Vagina (tissue), 2 donors: ENCODE measurements around the gene SPOCK1. TPM values are rescaled to one million over a fixed set of nuclear protein-coding genes. Genes with fewer than 3 reads are reported as not detected.

Experiments used
- DNase-seq, 2 donors: peaks; one replicate each; pipeline ENCODE4 v3.0.0-alpha.2; 2017; ENCODE audit errors: extremely low spot score in 2 of 2
- H3K27ac ChIP-seq: fragments of 200-600 bp; sonication (generic); one replicate; pipeline ENCODE4 v1.5.1; 2019
- H3K27me3 ChIP-seq: fragments of 200-600 bp; sonication (generic); one replicate; pipeline ENCODE4 v1.5.1; 2019
- H3K36me3 ChIP-seq, 2 donors: fragments of 200-600 bp; sonication (generic); one replicate each; pipeline ENCODE4 v1.5.1; 2017 to 2019
- H3K4me1 ChIP-seq: fragments of 200-600 bp; sonication (generic); one replicate; pipeline ENCODE4 v1.5.1; 2019
- H3K4me3 ChIP-seq, 2 donors: fragments of 200-600 bp; sonication (generic); 1 replicate in 1 of 2; 2 replicates in 1 of 2; pipeline ENCODE4 v1.5.1; 2016 to 2019
- H3K9me3 ChIP-seq: fragments of 200-600 bp; sonication (generic); one replicate; pipeline ENCODE4 v1.5.1; 2019
- POLR2A ChIP-seq, 2 donors: fragments of 450-650 bp; IDR thresholded peaks; one replicate each; pipeline ENCODE4 v1.6.1; 2017; ENCODE audit warnings: antibody characterized with exemption in 2 of 2, mild to moderate bottlenecking in 2 of 2, moderate library complexity in 2 of 2
- POLR2AphosphoS5 ChIP-seq, 2 donors: sonication (generic); formaldehyde crosslinking; IDR thresholded peaks; one replicate each; pipeline ENCODE4 v1.9.0; 2017; ENCODE audit warnings: antibody characterized with exemption in 2 of 2, mild to moderate bottlenecking in 2 of 2, low read depth in 1 of 2; ENCODE audit not compliant: insufficient read depth in 1 of 2
- intact Hi-C: fragments of 100-400 bp; cut with DNase I; formaldehyde crosslinking; loops from one replicate; pipeline ENCODE4 v1.15.1; 2023
- total RNA-seq: library from RNA; depleted of rRNA; stranded (reverse); fragments of >200 nt; gene quantifications from one replicate; pipeline ENCODE4 v1.2.3, GENCODE V29; 2016
- TF ChIP-seq, protein P1 (sequence below), 3 experiments: fragments of 450-650 bp in 2 of 3; fragments of 200-600 bp in 1 of 3; sonication (generic) in 1 of 3; IDR thresholded peaks; one replicate each; pipeline ENCODE4 v1.5.1; 2017 to 2019; ENCODE audit warnings: antibody characterized with exemption in 3 of 3, mild to moderate bottlenecking in 2 of 3, moderate library complexity in 2 of 3

Gene SPOCK1
- total RNA-seq, 1 donor from 2014 or later = 70.7 TPM

DNA sequence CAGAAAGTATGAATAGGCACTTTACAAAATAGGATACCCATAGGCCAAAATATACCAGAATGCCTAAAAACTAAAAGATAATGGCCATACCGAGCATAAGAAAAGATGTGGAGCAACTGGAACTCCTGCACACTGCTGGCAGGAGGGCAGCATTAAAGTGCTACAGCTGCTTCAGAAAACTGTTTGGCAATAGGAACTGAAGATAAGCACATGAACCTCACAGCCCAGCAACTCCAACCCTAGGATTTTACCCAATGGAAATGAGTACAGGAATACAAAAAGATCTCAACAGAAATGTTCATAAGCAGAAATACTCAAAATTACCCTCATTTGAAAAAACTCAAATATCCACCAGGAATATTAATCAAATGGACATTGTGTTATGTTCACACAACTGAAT, 209.3 kb downstream of the SPOCK1 start:
- intact Hi-C loops = no loop called here
- no peak overlapping the region for H3K4me3 ChIP-seq
- no peaks in the 10 kb centered on the region for H3K27me3 ChIP-seq
- no peaks in the 10 kb centered on the region for H3K36me3 ChIP-seq
- H3K9me3 ChIP-seq = no peaks in the 10 kb centered on the region
- TF ChIP-seq POLR2A (IDR thresholded peaks at IDR 0.05) (no peak), POLR2AphosphoS5 (IDR thresholded peaks at IDR 0.05; ENCODE audit: insufficient read depth in 1 of 2, low read depth in 1 of 2) (no peak)
- TF ChIP-seq, protein P1, sequence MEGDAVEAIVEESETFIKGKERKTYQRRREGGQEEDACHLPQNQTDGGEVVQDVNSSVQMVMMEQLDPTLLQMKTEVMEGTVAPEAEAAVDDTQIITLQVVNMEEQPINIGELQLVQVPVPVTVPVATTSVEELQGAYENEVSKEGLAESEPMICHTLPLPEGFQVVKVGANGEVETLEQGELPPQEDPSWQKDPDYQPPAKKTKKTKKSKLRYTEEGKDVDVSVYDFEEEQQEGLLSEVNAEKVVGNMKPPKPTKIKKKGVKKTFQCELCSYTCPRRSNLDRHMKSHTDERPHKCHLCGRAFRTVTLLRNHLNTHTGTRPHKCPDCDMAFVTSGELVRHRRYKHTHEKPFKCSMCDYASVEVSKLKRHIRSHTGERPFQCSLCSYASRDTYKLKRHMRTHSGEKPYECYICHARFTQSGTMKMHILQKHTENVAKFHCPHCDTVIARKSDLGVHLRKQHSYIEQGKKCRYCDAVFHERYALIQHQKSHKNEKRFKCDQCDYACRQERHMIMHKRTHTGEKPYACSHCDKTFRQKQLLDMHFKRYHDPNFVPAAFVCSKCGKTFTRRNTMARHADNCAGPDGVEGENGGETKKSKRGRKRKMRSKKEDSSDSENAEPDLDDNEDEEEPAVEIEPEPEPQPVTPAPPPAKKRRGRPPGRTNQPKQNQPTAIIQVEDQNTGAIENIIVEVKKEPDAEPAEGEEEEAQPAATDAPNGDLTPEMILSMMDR (IDR thresholded peaks at IDR 0.05) = no peak
- no peak for DNase-seq
- peaks cover 5% of the 10 kb centered on the region for H3K4me1 ChIP-seq
- H3K27ac ChIP-seq = no peak overlapping the region

DNA sequence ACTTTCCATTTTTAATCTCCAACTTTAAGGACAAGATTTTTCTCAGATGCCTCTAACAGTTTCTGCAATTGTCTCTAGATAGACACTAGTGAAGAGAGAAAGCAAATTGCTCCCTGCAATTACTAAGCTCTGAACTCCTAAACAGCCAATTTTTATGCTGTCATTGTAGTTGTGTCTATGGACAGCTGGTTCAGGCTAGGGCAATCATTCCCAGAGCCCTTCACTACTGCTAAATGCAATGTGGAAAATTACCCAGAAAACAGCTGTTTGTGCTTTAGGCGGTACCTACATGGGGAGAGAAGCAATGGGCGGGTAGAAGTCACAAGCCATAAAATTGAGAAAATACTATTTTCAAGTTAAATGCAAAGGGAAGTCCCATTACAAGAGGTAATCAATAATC, 211.6 kb downstream of the SPOCK1 start:
- H3K4me1 ChIP-seq = peaks cover 5% of the 10 kb centered on the region
- H3K36me3 ChIP-seq = no peaks in the 10 kb centered on the region
- no peak overlapping the region for H3K27ac ChIP-seq
- TF ChIP-seq, protein P1 (IDR thresholded peaks at IDR 0.05) = no peak
- TF ChIP-seq POLR2A (IDR thresholded peaks at IDR 0.05) (no peak), POLR2AphosphoS5 (IDR thresholded peaks at IDR 0.05; ENCODE audit: insufficient read depth in 1 of 2, low read depth in 1 of 2) (no peak)
- no peak for DNase-seq
- no peaks in the 10 kb centered on the region for H3K27me3 ChIP-seq
- H3K4me3 ChIP-seq = no peak overlapping the region
- H3K9me3 ChIP-seq = no peaks in the 10 kb centered on the region
- intact Hi-C loops = no loop called here

DNA sequence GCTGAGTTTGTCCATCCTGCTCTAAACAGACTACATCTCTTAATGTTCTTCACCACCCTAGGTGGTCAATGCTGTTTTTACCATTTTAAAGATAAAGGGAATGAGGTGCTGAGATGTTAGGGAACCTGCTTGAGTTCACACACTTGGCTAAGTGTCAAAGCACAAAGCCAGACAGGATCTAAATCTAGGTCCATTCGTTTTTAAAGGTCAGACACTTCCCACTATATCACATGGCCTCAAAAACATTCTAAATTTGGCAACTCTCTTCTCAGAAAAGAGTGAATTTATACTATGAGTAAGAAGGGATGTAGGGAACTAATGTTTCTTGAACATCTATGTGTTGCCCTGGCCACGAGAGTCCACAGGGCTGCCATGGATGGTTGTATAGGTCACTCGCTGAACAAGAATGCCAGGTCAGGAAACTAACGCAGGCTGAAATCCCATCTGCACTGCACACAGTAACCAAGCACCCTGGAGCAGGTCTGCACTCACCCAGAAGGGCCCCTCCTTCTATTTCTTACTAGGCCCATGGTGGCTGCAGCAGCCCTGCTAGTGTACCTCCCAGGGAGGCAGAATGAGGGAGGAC, 213.0 kb downstream of the SPOCK1 start:
- Histone ChIP-seq H3K4me3 (no peak overlapping the region), H3K4me1 (no peaks in the 10 kb centered on the region), H3K36me3 (no peaks in the 10 kb centered on the region), H3K9me3 (no peaks in the 10 kb centered on the region), H3K27ac (no peak overlapping the region), H3K27me3 (no peaks in the 10 kb centered on the region)
- DNase-seq = peak in 1 of 2 donors; percentile 70
- intact Hi-C loops = no loop called here
- TF ChIP-seq, protein P1 (IDR thresholded peaks at IDR 0.05) = no peak
- TF ChIP-seq POLR2A (IDR thresholded peaks at IDR 0.05) (no peak), POLR2AphosphoS5 (IDR thresholded peaks at IDR 0.05; ENCODE audit: insufficient read depth in 1 of 2, low read depth in 1 of 2) (no peak)

DNA sequence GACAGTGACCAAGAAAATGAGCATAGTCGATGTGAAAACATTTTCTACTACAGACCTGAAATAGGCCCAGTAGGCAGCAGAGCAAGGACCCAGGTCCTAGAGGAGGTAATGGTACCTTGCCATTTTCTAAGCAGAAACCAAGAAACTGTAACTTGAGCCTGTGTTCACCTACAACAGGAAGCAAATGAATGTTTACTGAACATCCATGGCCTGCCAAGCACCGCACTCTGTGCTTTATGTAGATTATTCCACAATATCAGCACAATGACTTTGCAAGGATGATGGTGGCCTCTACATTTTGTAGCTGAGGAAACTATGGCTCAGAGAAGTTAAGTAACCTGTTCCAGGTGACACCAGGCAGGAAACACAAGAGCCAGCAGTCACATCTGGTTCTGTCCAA, 215.3 kb downstream of the SPOCK1 start:
- Histone ChIP-seq H3K4me3 (no peak overlapping the region), H3K4me1 (no peaks in the 10 kb centered on the region), H3K36me3 (no peaks in the 10 kb centered on the region), H3K9me3 (no peaks in the 10 kb centered on the region), H3K27ac (no peak overlapping the region), H3K27me3 (no peaks in the 10 kb centered on the region)
- TF ChIP-seq POLR2AphosphoS5 (IDR thresholded peaks at IDR 0.05; ENCODE audit: insufficient read depth in 1 of 2, low read depth in 1 of 2) (no peak), POLR2A (IDR thresholded peaks at IDR 0.05) (no peak)
- TF ChIP-seq, protein P1 (IDR thresholded peaks at IDR 0.05) = no peak
- intact Hi-C loops = no loop called here
- DNase-seq = no peak

DNA sequence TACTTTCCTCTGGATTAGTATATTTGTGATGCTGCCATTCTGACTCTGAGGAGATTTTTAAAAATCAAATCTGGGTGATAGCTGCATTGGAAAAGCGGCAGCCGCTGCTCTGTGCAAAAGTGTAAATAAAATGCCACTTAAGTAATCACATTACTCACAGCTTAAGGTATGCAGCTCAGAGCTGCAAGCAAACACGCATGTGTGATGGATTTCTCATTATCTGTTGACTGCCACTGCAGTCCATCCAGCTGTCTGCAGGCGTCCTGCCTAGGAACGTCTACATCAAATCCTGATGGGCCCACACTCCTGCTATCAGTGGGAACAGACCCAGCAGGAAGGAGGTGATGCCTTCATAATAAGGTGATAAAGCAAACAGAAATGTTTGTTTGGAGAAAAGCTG, 216.9 kb downstream of the SPOCK1 start:
- intact Hi-C loops = no loop called here

More for the DNA sequence above, 216.9 kb downstream of the SPOCK1 start:
- no peak overlapping the region for H3K27ac ChIP-seq
- no peak overlapping the region for H3K4me3 ChIP-seq
- no peak for DNase-seq
- no peaks in the 10 kb centered on the region for H3K36me3 ChIP-seq
- H3K9me3 ChIP-seq = no peaks in the 10 kb centered on the region
- no peaks in the 10 kb centered on the region for H3K27me3 ChIP-seq
- H3K4me1 ChIP-seq = no peaks in the 10 kb centered on the region
- no peak for TF ChIP-seq POLR2AphosphoS5 (IDR thresholded peaks at IDR 0.05; ENCODE audit: insufficient read depth in 1 of 2, low read depth in 1 of 2)
- no peak for TF ChIP-seq POLR2A (IDR thresholded peaks at IDR 0.05)
- TF ChIP-seq, protein P1 (IDR thresholded peaks at IDR 0.05) = no peak
